ENCODE data around the gene PTPRO. TPM values are rescaled to one million over a fixed set of nuclear protein-coding genes. Genes with fewer than 3 reads are reported as not detected.

Gene PTPRO
- total and polyA plus RNA-seq, 10 of the 15 experiments (the other 5 are each of a cell fraction or from before 2014, with no cell fraction given): 1.2 to 5.3 (median 3.5) TPM

- intact Hi-C loops (cut with micrococcal nuclease; ENCODE audit: unreplicated experiment) (no loop called here), in situ Hi-C loops (cut with MboI) (no loop called here)
- 90% methylated on average over 1 of the region's 1 CpG for WGBS (ENCODE audit: insufficient coverage, insufficient replicate concordance, low lambda C conversion rate, missing lambda C conversion rate)
- ATAC-seq (no peak), DNase-seq (ENCODE audit: low read depth, low spot score) (no peak), FAIRE-seq (no peak)
- ChIA-PET RAD21 (ENCODE audit: unreplicated experiment) (interaction anchor here (0.7 to 5.3 kb wide), 5 partner anchors 9 to 29 kb away, joined by 3 to 43 read pairs (median 5); no protein-coding TSS in a partner anchor), CTCF (interaction anchor here (0.7 to 11.6 kb wide), 6 partner anchors 10 to 29 kb away, joined by 3 to 74 read pairs (median 18); no protein-coding TSS in a partner anchor), SMC1A (ENCODE audit: uncharacterized antibody, unreplicated experiment) (interaction anchor here (0.6 to 11.3 kb wide), 8 partner anchors 8 to 1284 kb away, joined by 3 to 139 read pairs (median 41); no protein-coding TSS in a partner anchor), POLR2A (interaction anchor here (0.8 to 3.4 kb wide), 6 partner anchors 8 to 26 kb away, joined by 3 to 27 read pairs (median 3); no protein-coding TSS in a partner anchor)
- TF ChIP-seq MEF2A (IDR thresholded peaks at IDR 0.05; ENCODE audit: insufficient read depth, low read depth, low read length) (no peak), ZNF207 (IDR thresholded peaks at IDR 0.05; ENCODE audit: borderline replicate concordance) (no peak), JUNB (IDR thresholded peaks at IDR 0.05) (peak; percentile 23; the same call in 1 of the 2 replicates), HDAC6 (IDR thresholded peaks at IDR 0.05; ENCODE audit: unreplicated experiment) (no peak)
- Histone ChIP-seq H3K79me2 (ENCODE audit: control insufficient read depth, insufficient read depth, low read length) (no peaks in the 10 kb centered on the region), H3K27ac (ENCODE audit: control insufficient read depth, insufficient read depth) (no peak overlapping the region), H4K20me1 (ENCODE audit: control insufficient read depth, insufficient read depth) (no peaks in the 10 kb centered on the region), H3K4me3 (no peak overlapping the region), H3K4me2 (ENCODE audit: control insufficient read depth, insufficient read depth) (no peak overlapping the region), H3K9ac (ENCODE audit: control insufficient read depth, insufficient read depth, low read length) (no peak overlapping the region), H3K36me3 (ENCODE audit: control insufficient read depth in 2 of 2, insufficient read depth in 2 of 2, low read length in 1 of 2) (no peaks in the 10 kb centered on the region), H3K9me3 (replicated peaks; ENCODE audit: control insufficient read depth, insufficient read depth, low read length) (no peaks in the 10 kb centered on the region), H3K27me3 (replicated peaks in 1 of 2; ENCODE audit: control insufficient read depth in 2 of 2, insufficient read depth in 2 of 2, low read length in 1 of 2) (no peaks in the 10 kb centered on the region), H3K4me1 (ENCODE audit: control insufficient read depth, insufficient read depth, low read length) (no peaks in the 10 kb centered on the region), H2AFZ (ENCODE audit: control insufficient read depth, low read depth, low read length) (peak overlapping the region; percentile 25; the same call in 1 of the 2 replicates)
- BruUV-seq (replicated peaks): no TSS peak
These were observed 239.1 kb downstream of the PTPRO start for GRCh38 chr12:15561396-15561795.

GRCh38 chr12:15562263-15562662, 240.0 kb downstream of the PTPRO start:
- H2AFZ ChIP-seq (ENCODE audit: control insufficient read depth, low read depth, low read length): no peak overlapping the region
- CTCF ChIA-PET: interaction anchor here (1.7 to 11.6 kb wide), 5 partner anchors 9 to 30 kb away, joined by 5 to 74 read pairs (median 26); no protein-coding TSS in a partner anchor
- FAIRE-seq (no peak), ATAC-seq (no peak), DNase-seq (ENCODE audit: low read depth, low spot score) (no peak)
- no peak overlapping the region for H3K4me3 ChIP-seq
- no peak overlapping the region for H3K9ac ChIP-seq (ENCODE audit: control insufficient read depth, insufficient read depth, low read length)
- H3K79me2 ChIP-seq (ENCODE audit: control insufficient read depth, insufficient read depth, low read length): no peaks in the 10 kb centered on the region
- no TSS peak for BruUV-seq (replicated peaks)
- no peaks in the 10 kb centered on the region for H3K9me3 ChIP-seq (replicated peaks; ENCODE audit: control insufficient read depth, insufficient read depth, low read length)
- in situ Hi-C loops (cut with MboI): no loop called here
- POLR2A ChIA-PET: interaction anchor here (0.8 to 1.4 kb wide), 5 partner anchors 8 to 28 kb away, joined by 3 to 5 read pairs (median 3); no protein-coding TSS in a partner anchor
- RAD21 ChIA-PET (ENCODE audit: unreplicated experiment): interaction anchor here (0.9 to 1.6 kb wide), 7 partner anchors 9 to 29 kb away, joined by 3 to 5 read pairs (median 3); no protein-coding TSS in a partner anchor
- no peaks in the 10 kb centered on the region for H3K4me1 ChIP-seq (ENCODE audit: control insufficient read depth, insufficient read depth, low read length)
- H3K4me2 ChIP-seq (ENCODE audit: control insufficient read depth, insufficient read depth): no peak overlapping the region
- 84% methylated on average over 3 of the region's 3 CpGs for WGBS (ENCODE audit: insufficient coverage, insufficient replicate concordance, low lambda C conversion rate, missing lambda C conversion rate)
- H3K36me3 ChIP-seq (ENCODE audit: control insufficient read depth in 2 of 2, insufficient read depth in 2 of 2, low read length in 1 of 2): no peaks in the 10 kb centered on the region
- H4K20me1 ChIP-seq (ENCODE audit: control insufficient read depth, insufficient read depth): no peaks in the 10 kb centered on the region
- no peak overlapping the region for H3K27ac ChIP-seq (ENCODE audit: control insufficient read depth, insufficient read depth)
- intact Hi-C loops (cut with micrococcal nuclease; ENCODE audit: unreplicated experiment): no loop called here
- no peaks in the 10 kb centered on the region for H3K27me3 ChIP-seq (replicated peaks in 1 of 2; ENCODE audit: control insufficient read depth in 2 of 2, insufficient read depth in 2 of 2, low read length in 1 of 2)
- TF ChIP-seq SKIL (IDR thresholded peaks at IDR 0.05; ENCODE audit: low read depth, poor library complexity, severe bottlenecking): no peak
- no peak for TF ChIP-seq EGR1 (IDR thresholded peaks at IDR 0.05; ENCODE audit: borderline replicate concordance in 1 of 2, low read depth in 2 of 2, low read length in 2 of 2)
- no peak for TF ChIP-seq FOS (IDR thresholded peaks at IDR 0.05; ENCODE audit: borderline replicate concordance, extremely low read depth, insufficient read length)
- TF ChIP-seq SMAD1 (IDR thresholded peaks at IDR 0.05; ENCODE audit: low read depth, partially characterized antibody): no peak
- SMC1A ChIA-PET (ENCODE audit: uncharacterized antibody, unreplicated experiment): interaction anchor here (0.6 to 11.3 kb wide), 8 partner anchors 8 to 219 kb away, joined by 3 to 139 read pairs (median 41); no protein-coding TSS in a partner anchor

Measured in GM12878 (cell line).